B cell (primary cell): ENCODE measurements around the gene NASP. TPM values are rescaled to one million over a fixed set of nuclear protein-coding genes. Genes with fewer than 3 reads are reported as not detected.

Source experiments
- ATAC-seq: fragments of 200-7000 bp; cut with Tn5 transposase; one replicate; pipeline ENCODE4 v1.10.0; 2021; ENCODE audit warnings: low read depth, mild to moderate bottlenecking, moderate number of reproducible peaks, moderate library complexity
- CTCF ChIA-PET: fragments of 350-600 bp; sonication (Branson Sonifier 250); formaldehyde crosslinking; loops from one replicate; lab custom pipeline; 2021; ENCODE audit warnings: antibody characterized with exemption, inconsistent platforms; lab: Charles Lee
- POLR2A ChIA-PET: fragments of 350-600 bp; sonication (Branson Sonifier 250); formaldehyde crosslinking; loops from one replicate; lab custom pipeline; 2021; ENCODE audit warnings: antibody characterized with exemption; lab: Charles Lee
- DNase-seq: peaks from one replicate; pipeline ENCODE4 v3.0.0; 2013
- H2AFZ ChIP-seq: 2 replicates; pipeline ENCODE4 v1.6.1; 2012; ENCODE audit warnings: mild to moderate bottlenecking, low read depth, low read length; ENCODE audit not compliant: insufficient read depth, poor library complexity, severe bottlenecking
- H3K27ac ChIP-seq, 2 donors: 1 replicate in 1 of 2; 2 replicates in 1 of 2; pipeline ENCODE4 v1.5.1; 2012 to 2013; ENCODE audit warnings: low read length in 2 of 2, mild to moderate bottlenecking in 2 of 2, moderate library complexity in 1 of 2
- H3K27me3 ChIP-seq, 4 experiments: fragments of 200-600 bp in 1 of 4; sonication (generic) in 1 of 4; replicated peaks in 1 of 4; 1 replicate in 2 of 4; 2 replicates in 2 of 4; pipeline versions ENCODE4 v1.6.1 to v1.7.0; 2013 to 2016; ENCODE audit warnings: low read length in 3 of 4, mild to moderate bottlenecking in 2 of 4, mixed read lengths in 1 of 4, moderate library complexity in 1 of 4; ENCODE audit not compliant: insufficient read depth in 4 of 4, control insufficient read depth in 3 of 4; ENCODE audit errors: control extremely low read depth in 1 of 4
- H3K36me3 ChIP-seq, 2 experiments: replicated peaks in 1 of 2; 1 replicate in 1 of 2; 2 replicates in 1 of 2; pipeline versions ENCODE4 v1.6.1 to v1.7.1; 2013; ENCODE audit warnings: low read length in 1 of 2; ENCODE audit not compliant: insufficient read depth in 2 of 2, control insufficient read depth in 1 of 2; ENCODE audit errors: control extremely low read depth in 1 of 2, extremely low read depth in 1 of 2
- H3K4me1 ChIP-seq, 2 donors: fragments of 200-600 bp in 1 of 2; sonication (generic) in 1 of 2; 1 replicate in 1 of 2; 2 replicates in 1 of 2; pipeline versions ENCODE4 v1.5.1 to v1.6.1; 2013 to 2017; ENCODE audit warnings: low read length in 2 of 2; ENCODE audit not compliant: control insufficient read depth in 2 of 2, insufficient read depth in 2 of 2
- H3K4me2 ChIP-seq: replicated peaks from 2 replicates; pipeline ENCODE3; 2012; ENCODE audit warnings: mild to moderate bottlenecking, low read depth, low read length; ENCODE audit not compliant: poor library complexity, severe bottlenecking
- H3K4me3 ChIP-seq, 5 experiments: fragments of 200-600 bp in 1 of 5; sonication (generic) in 1 of 5; 1 replicate in 3 of 5; 2 replicates in 2 of 5; pipeline versions ENCODE4 v1.5.1 to v1.7.0; 2011 to 2016; ENCODE audit warnings: low read length in 4 of 5, mild to moderate bottlenecking in 4 of 5, low read depth in 2 of 5, control low read depth in 1 of 5, moderate library complexity in 1 of 5; ENCODE audit not compliant: insufficient read depth in 1 of 5; ENCODE audit errors: control extremely low read depth in 1 of 5, extremely low read depth in 1 of 5
- H3K79me2 ChIP-seq: fragments of 200-600 bp; sonication (generic); one replicate; pipeline ENCODE4 v1.6.0; 2016; ENCODE audit warnings: low read length; ENCODE audit not compliant: control insufficient read depth, insufficient read depth
- H3K9ac ChIP-seq: fragments of 200-600 bp; sonication (generic); 2 replicates; pipeline ENCODE4 v1.6.1; 2017; ENCODE audit warnings: mild to moderate bottlenecking, low read length, moderate library complexity
- H3K9me3 ChIP-seq, 3 donors: one replicate each; pipeline versions ENCODE4 v1.6.1 to v1.7.1; 2013; ENCODE audit warnings: low read length in 2 of 3; ENCODE audit not compliant: control insufficient read depth in 2 of 3, insufficient read depth in 1 of 3; ENCODE audit errors: control extremely low read depth in 1 of 3
- H4K20me1 ChIP-seq: 2 replicates; pipeline ENCODE4 v1.6.0; 2012; ENCODE audit warnings: mild to moderate bottlenecking, low read length; ENCODE audit not compliant: insufficient read depth, control insufficient read depth, poor library complexity, severe bottlenecking
- H3K27ac Mint-ChIP-seq: one replicate; pipeline ENCODE4 v1.8.0; 2021; ENCODE audit warnings: mixed read lengths
- H3K27me3 Mint-ChIP-seq: one replicate; pipeline ENCODE4 v1.8.0; 2021; ENCODE audit warnings: mixed read lengths
- H3K4me1 Mint-ChIP-seq: one replicate; pipeline ENCODE4 v1.8.0; 2021; ENCODE audit warnings: mixed read lengths
- H3K4me3 Mint-ChIP-seq: one replicate; pipeline ENCODE4 v1.8.0; 2021; ENCODE audit warnings: mixed read lengths
- H3K9me3 Mint-ChIP-seq: one replicate; pipeline ENCODE4 v1.8.0; 2022; ENCODE audit warnings: mixed read lengths; ENCODE audit not compliant: insufficient read depth
- EZH2 ChIP-seq: IDR thresholded peaks from 2 replicates; pipeline ENCODE4 v1.6.1; 2012; ENCODE audit warnings: borderline replicate concordance, low read depth, mild to moderate bottlenecking, moderate library complexity, low read length; ENCODE audit not compliant: insufficient read depth, poor library complexity, severe bottlenecking
- WGBS: methylation state at CpG from one replicate; pipeline ENCODE4 v1.1.5; 2013; ENCODE audit warnings: missing lambda C conversion rate; ENCODE audit not compliant: insufficient coverage; 5-methylcytosine and 5-hydroxymethylcytosine counted together
- intact Hi-C: fragments of 100-400 bp; cut with micrococcal nuclease; formaldehyde crosslinking; loops from one replicate; pipeline ENCODE4 v1.10.0; 2022
- polyA plus RNA-seq: library from polyadenylated mRNA; depleted of rRNA; stranded (reverse); fragments of >200 nt; gene quantifications from 2 replicates; pipeline ENCODE4 v1.2.3, GENCODE V29; 2012
- total RNA-seq, 2 donors: library from RNA; stranded (reverse); fragments of 120-200 nt in 1 of 2; gene quantifications; 1 replicate in 1 of 2; 2 replicates in 1 of 2; pipeline versions ENCODE4 v1.2.3 to v1.2.4, GENCODE V29; 2013 to 2022
- TF ChIP-seq, protein P1 (sequence below): fragments of 200-600 bp; IDR thresholded peaks from one replicate; pipeline ENCODE4 v1.8.0; 2022; ENCODE audit warnings: antibody characterized with exemption, mild to moderate bottlenecking

NASP gene
- total and polyA plus RNA-seq, 2 donors (not counting 1 experiment from before 2014, with no cell fraction given): 61.0 to 151 TPM

DNA sequence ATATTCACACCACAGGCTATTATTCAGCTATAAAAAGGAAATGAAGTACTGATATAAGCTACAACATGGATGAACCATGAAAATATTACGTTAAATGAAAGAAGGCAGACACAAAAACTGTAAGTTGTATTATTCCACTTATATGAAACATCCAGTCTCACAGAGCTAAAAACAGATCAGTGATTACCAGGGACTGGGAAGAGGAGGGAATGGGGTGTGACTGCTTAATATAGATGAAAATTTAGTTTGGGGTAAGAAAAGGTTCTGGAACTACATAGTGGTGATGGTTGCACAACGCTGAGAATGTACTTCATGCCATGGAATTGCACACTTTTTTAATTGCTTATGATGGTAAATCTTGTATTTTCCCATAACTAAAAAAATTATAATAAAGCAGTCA lies 83.0 kb downstream of the NASP start:
- peaks cover 93% of the 10 kb centered on the region for H4K20me1 ChIP-seq
- no peak overlapping the region for H2AFZ ChIP-seq
- H3K4me3 ChIP-seq: no peak overlapping the region
- ChIA-PET POLR2A (no interaction called here), CTCF (no interaction called here)
- H3K36me3 ChIP-seq: no peaks in the 10 kb centered on the region
- ATAC-seq (no peak), DNase-seq (no peak)
- H3K27me3 ChIP-seq: no peaks in the 10 kb centered on the region
- intact Hi-C loops: no loop called here
- Mint-ChIP-seq H3K27ac (no peak overlapping the region), H3K4me3 (no peak overlapping the region), H3K9me3 (no peaks in the 10 kb centered on the region), H3K4me1 (peaks cover 44% of the 10 kb centered on the region), H3K27me3 (no peaks in the 10 kb centered on the region)
- no CpG with 5 or more reads among the region's 2 CpGs for WGBS
- TF ChIP-seq, protein P1, sequence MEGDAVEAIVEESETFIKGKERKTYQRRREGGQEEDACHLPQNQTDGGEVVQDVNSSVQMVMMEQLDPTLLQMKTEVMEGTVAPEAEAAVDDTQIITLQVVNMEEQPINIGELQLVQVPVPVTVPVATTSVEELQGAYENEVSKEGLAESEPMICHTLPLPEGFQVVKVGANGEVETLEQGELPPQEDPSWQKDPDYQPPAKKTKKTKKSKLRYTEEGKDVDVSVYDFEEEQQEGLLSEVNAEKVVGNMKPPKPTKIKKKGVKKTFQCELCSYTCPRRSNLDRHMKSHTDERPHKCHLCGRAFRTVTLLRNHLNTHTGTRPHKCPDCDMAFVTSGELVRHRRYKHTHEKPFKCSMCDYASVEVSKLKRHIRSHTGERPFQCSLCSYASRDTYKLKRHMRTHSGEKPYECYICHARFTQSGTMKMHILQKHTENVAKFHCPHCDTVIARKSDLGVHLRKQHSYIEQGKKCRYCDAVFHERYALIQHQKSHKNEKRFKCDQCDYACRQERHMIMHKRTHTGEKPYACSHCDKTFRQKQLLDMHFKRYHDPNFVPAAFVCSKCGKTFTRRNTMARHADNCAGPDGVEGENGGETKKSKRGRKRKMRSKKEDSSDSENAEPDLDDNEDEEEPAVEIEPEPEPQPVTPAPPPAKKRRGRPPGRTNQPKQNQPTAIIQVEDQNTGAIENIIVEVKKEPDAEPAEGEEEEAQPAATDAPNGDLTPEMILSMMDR: no peak
- no peak for TF ChIP-seq EZH2
- H3K9ac ChIP-seq: no peak overlapping the region
- H3K27ac ChIP-seq: no peak overlapping the region
- peaks cover 3 to 4% of the 10 kb centered on the region in 2 donors for H3K4me1 ChIP-seq
- no peaks in the 10 kb centered on the region for H3K9me3 ChIP-seq
- H3K79me2 ChIP-seq: peaks cover 99% of the 10 kb centered on the region
- no peak overlapping the region for H3K4me2 ChIP-seq

DNA sequence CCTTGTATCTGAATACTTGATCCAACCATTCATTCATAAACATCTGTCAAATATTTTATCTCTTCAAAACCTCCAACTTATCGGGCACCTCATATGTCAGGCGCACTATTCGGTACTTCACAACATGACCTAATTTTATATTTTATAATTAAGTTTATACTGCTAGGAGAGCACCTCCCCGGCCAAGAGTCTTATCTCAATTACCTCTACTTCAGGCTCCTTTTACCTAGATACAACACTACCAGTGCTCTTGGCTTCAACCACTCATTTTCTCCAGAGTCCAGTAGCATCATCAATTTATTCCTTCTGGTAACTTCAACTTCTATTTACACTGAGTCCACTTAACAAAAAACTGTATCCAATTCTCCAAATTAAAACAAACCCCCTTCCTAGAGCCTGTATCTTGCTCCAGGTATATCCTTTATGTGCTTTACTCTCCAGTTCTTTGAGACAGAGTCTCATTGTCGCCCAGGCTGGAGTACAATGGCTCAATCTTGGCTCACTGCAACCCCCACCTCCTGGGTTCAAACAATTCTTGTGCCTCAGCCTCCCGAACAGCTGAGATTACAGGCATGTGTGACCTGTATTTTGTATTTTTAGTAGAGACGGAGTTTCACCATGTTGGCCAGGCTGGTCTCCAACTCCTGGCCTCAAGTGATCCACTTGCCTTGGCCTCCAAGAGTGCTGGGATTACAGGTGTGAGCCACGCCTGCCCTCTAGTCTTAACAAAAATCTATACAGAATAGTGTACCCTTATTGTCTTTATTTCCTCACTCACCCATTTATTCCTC lies 83.7 kb downstream of the NASP start:
- Mint-ChIP-seq H3K4me3 (no peak overlapping the region), H3K4me1 (peaks cover 44% of the 10 kb centered on the region), H3K27me3 (no peaks in the 10 kb centered on the region), H3K27ac (no peak overlapping the region), H3K9me3 (no peaks in the 10 kb centered on the region)
- ChIA-PET CTCF (no interaction called here), POLR2A (no interaction called here)
- intact Hi-C loops: no loop called here
- no peak for ATAC-seq
- no peak overlapping the region for H2AFZ ChIP-seq
- H3K4me3 ChIP-seq: no peak overlapping the region
- no peak overlapping the region for H3K4me2 ChIP-seq
- H4K20me1 ChIP-seq: peaks cover 93% of the 10 kb centered on the region
- no peak overlapping the region for H3K9ac ChIP-seq
- no peaks in the 10 kb centered on the region for H3K9me3 ChIP-seq
- peaks cover 0 to 3% of the 10 kb centered on the region in 2 experiments for H3K36me3 ChIP-seq
- WGBS: 96% methylated on average over 4 of the region's 8 CpGs
- no peak for DNase-seq
- H3K79me2 ChIP-seq: peaks cover 99% of the 10 kb centered on the region
- peaks cover 3 to 4% of the 10 kb centered on the region in 2 donors for H3K4me1 ChIP-seq
- H3K27ac ChIP-seq: no peak overlapping the region
- H3K27me3 ChIP-seq: no peaks in the 10 kb centered on the region
- TF ChIP-seq EZH2: no peak
- TF ChIP-seq, protein P1: no peak
